HG02623 (cell line): ENCODE measurements around the gene POLR3A.
"Not testable (repeated sequence)": the region's sequence is repeated elsewhere in the genome, so short reads cannot be mapped to it uniquely, and the experiment has no call there.

Experiments
- ATAC-seq: cut with Tn5 transposase; IDR thresholded peaks from one replicate; pipeline ENCODE4 v1.9.1; 2021; ENCODE audit warnings: moderate library complexity; ENCODE audit not compliant: unreplicated experiment

The POLR3A gene

GRCh38 chr10:78025685-78026364 is 3.5 kb downstream of the POLR3A start:
- ATAC-seq, result no peak

DNA sequence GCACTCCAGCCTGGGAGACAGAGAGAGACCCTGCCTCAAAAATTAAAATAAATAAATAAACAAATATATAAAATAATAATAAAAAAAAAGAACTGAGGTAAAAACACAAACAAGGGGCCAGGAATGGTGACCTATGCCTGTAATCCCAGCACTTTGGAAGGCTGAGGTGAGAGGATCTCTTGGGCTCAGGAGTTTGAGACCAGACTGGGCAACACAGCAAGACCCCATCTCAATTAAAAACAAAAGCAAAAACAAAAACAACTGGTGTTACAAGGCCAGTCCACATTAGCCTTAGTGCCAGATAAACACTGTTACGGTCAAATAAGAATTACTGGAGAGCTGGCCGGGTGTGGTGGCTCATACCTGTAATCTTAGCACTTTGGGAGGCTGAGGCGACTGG is 5.6 kb downstream of the POLR3A start:
- ATAC-seq, result no peak

GRCh38 chr10:78021201-78021600 is 8.1 kb downstream of the POLR3A start:
- no peak for ATAC-seq

DNA sequence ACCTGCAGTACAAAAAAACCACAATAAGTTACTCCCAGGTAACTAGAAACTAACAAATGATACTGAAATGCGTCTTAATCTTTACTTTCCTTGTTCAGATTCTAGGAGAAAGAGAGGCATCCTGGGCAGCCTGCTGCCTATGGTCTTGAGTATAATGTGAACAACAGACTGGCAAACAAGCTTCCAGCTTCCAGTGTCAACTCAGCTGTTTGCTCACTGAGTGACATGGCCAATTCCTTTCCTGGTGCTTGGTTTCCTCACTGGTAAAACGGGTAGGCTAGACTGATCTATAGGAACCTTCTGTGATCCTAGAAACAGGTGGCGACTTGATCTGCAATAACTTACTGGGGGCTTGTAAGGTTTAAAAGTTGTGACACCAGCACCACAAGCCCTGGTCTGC is 10.1 kb downstream of the POLR3A start:
- ATAC-seq, result no peak

- no peak for ATAC-seq
Measured at GRCh38 chr10:78017856-78018255, 11.5 kb downstream of the POLR3A start.

- ATAC-seq, result no peak
Measured at GRCh38 chr10:78015546-78015945, 13.8 kb downstream of the POLR3A start.

GRCh38 chr10:78013564-78013963 is 15.8 kb downstream of the POLR3A start:
- ATAC-seq, result no peak

DNA sequence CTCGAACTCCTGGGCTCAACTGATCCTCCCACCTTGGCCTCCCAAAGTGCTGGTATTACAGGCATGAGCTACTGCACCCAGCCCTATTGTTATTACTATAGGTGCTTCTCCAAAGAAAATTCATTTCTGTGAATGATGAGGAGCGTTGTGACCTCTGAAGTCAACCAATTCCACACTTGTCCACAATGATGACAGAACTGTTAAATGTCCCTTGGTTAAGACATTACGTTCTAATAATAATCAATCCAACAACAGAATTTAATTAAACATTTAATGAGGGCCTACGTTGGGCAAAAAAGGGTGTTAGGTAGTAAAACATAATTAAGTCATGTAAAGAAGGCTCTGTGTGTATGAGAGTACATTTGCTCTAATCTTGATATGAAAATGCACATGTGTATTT is 18.2 kb downstream of the POLR3A start:
- no peak for ATAC-seq

- no peak for ATAC-seq
Measured at GRCh38 chr10:78010278-78010677, 19.0 kb downstream of the POLR3A start.

DNA sequence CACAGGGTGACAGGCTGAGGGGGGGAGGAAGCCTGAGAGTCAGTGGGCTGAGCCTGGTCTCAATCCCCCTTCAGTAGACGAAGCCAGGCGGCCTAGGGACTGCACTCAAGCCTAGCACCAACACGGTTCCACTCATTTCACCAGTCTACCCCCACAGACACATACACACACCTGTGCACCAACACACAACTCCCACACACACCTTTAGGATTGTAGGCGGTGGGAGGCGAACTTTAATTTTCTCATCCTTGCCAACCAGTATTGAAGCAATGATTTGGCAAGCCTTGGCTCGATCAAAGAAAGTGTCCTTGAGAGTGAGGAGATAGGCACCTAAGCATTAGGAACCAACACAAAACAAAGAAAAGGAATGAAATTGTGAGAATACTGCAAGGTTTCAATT is 19.7 kb downstream of the POLR3A start:
- no peak for ATAC-seq

DNA sequence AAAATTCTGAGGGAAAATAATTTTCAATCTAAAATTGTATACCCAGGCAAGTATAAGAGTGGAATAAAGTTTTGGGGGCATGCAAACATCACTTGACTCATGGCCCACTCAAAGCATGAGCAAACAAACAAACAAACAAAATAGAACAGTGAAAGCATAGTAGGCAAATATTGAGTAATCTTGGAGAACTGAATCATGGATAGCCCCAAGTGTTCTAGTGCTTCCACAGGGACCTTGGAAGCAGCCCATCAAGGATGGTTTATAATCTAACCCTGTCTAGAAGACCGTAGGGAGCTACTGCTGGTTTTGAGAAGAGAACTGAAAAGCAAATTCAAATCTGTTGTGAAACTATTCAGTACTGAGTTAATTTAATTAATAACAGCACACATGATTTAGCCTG is 22.1 kb downstream of the POLR3A start:
- no peak for ATAC-seq

GRCh38 chr10:78004215-78005026 is 24.9 kb downstream of the POLR3A start:
- no peak for ATAC-seq

- no peak for ATAC-seq
Measured at GRCh38 chr10:78002541-78003288, 26.6 kb downstream of the POLR3A start.

- no peak for ATAC-seq
Measured at GRCh38 chr10:78000956-78001472, 28.3 kb downstream of the POLR3A start.

DNA sequence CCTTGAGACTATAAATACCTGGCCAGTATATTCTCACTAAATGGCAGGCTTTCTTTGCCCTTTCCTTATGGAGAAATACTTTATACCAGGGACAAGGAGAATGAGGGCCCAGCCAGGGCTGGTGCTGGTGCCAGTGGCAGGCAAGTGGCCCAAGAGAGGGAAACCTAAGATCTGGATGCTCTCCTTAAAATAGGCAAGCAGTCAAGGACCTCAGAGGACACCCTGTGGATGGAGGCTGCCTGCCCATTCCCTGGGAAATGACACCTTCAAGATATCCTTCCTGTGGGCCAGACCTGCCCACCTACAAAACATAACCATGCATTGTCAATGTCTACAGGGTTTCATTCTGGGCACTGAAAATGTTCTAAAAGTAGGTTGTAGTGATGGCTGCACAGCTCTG is 29.1 kb downstream of the POLR3A start:
- ATAC-seq, result no peak

DNA sequence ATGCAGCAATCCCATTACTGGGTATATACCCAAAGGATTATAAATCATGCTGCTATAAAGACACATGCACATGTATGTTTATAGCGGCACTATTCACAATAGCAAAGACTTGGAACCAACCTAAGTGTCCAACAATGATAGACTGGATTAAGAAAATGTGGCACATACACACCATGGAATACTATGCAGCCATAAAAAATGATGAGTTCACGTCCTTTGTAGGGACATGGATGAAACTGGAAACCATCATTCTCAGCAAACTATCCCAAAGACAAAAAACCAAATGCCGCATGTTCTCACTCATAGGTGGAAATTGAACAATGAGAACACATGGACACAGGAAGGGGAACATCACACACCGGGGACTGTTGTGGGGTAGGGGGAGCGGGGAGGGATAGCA is 30.5 kb downstream of the POLR3A start:
- not testable (repeated sequence) for ATAC-seq

DNA sequence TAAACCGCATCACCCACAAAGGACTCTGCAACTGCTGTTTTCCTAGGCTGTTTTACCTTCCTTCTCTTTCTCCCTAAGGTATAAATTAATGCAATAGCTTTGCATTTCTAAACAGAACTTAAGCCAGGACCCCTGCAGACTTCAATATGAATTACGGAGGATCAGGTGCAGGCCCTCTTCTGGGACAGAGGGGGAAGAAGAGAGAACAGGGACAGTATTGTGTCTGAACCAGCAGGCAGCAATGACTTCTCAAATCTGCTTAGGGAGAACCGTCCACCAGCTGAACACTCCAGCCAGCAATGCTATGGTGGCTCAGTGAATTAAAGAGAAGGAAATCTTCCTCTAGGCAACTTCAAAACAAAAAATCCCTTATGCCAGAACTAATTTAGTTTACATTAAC is 35.7 kb downstream of the POLR3A start:
- ATAC-seq, result no peak

DNA sequence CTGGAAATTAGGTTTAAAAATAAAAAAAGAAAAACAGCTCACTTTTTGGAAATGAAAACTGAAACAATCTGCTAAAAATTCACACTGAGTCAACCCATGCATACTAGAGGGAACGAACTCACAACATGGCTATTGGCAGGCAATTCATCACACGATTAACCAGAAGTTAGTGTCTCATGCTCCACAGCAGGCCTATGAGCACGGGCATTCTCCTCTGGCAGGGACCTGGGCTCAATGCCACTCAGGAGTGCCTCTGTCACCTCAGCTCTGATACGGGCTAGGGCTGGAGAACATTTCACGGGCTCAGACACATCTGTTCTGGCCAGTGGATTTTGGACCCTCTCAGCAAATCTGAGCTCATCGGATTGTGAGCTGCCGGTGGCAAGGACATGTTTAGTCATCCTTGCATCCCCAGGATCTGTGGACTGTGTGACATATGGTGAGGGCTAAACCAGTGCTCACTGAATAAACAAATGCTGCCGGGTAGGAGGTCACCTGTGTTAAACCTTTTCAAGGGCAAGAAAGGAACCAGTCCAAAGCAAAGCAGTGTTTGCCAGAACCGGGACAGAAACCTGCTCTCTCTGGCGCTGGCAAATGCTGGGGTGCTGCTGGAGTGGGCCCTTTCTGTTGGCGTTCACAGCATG is 40.1 kb downstream of the POLR3A start:
- no peak for ATAC-seq

DNA sequence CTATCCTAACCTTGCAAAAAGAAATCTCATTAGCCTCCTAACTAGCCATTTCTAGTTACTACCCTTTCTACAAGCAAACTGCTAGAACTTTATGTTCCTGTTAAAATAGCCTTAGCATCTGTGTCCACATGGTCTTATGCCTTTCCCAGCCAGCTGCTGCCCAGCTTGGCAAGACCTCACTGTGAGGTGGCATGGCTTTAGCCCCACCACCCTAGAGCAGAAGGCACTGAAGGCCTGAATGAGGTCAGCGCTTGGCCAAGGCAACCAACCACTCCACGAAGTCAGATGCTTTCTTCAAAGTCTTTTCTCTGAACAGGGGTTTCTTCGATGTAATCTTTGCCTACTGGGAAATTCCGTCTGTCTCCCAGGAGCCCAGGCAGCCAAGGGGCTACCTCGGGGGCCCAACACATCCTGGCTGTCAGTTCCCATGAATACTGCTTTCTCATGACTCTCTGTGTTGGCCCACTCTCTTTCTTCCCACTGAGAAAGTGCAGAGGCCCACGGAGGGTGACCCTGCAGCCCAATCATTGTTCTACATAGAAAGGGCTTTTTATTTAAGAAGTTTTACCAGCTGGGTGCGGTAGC is 41.6 kb downstream of the POLR3A start:
- no peak for ATAC-seq

- ATAC-seq, result no peak
Measured at GRCh38 chr10:77984986-77985385, 44.3 kb downstream of the POLR3A start.
